Ishikawa (cell line): Measurements from ENCODE around the gene RTKN2.

Experiments used
- REST ChIP-seq: IDR thresholded peaks from 2 replicates; pipeline ENCODE4 v1.6.1; 2012; ENCODE audit warnings: low read depth, mild to moderate bottlenecking
- TAF1 ChIP-seq: IDR thresholded peaks from 2 replicates; pipeline ENCODE4 v1.6.1; 2012; ENCODE audit warnings: low read depth, mild to moderate bottlenecking
- YY1 ChIP-seq: IDR thresholded peaks from 2 replicates; pipeline ENCODE4 v1.6.1; 2012; ENCODE audit warnings: low read depth

GRCh38 chr10:62244088-62244487 is 24.6 kb downstream of the RTKN2 start:
- TF ChIP-seq TAF1 (no peak), YY1 (no peak), REST (no peak)
